Measurements from ENCODE around the gene LRCH1.

DNA sequence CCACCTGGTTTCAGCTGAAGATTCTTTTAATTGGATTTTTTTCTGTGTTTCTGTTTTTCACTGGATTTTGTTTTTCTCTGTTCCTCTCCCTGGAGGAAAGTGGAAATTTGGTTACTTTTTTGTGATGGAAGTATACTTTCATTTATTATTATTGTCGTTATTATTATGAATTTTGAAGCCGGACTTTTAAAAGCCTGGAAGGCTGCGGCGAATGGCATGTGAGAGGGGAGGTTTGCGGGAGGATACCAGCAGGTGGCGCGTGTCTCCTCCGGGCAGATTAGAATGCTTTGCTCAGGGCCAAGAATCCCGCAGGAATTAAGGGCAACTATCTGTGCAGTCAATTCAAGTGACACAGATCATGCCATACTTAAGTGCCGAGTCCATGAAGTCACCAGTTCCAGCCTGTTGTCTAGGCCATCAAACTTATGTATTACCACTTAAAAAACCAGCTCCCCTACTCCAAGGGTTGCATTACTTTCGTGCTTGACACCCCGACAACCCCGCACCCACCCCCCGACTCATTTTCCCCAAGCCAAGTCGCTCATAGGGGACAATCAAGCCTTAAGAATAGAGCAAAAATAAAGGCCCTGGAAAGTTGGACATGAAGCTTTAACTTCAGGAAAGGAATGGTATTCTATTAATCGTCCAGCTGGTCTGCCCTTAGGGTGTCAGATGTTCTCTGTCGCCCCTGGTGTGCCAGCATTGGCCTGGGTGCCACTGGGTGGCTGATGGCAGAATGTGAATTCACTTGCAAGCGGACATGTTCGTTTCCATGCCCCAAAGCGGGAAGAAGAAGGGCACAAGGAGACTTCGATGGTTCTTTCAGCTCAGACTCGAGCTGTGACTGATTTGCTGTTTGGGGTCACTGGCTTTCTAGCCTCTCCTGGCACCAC is 1.3 kb upstream of the LRCH1 start:
- TF ChIP-seq POLR2A (IDR thresholded peaks at IDR 0.05) = no peak
- TF ChIP-seq, protein P1, sequence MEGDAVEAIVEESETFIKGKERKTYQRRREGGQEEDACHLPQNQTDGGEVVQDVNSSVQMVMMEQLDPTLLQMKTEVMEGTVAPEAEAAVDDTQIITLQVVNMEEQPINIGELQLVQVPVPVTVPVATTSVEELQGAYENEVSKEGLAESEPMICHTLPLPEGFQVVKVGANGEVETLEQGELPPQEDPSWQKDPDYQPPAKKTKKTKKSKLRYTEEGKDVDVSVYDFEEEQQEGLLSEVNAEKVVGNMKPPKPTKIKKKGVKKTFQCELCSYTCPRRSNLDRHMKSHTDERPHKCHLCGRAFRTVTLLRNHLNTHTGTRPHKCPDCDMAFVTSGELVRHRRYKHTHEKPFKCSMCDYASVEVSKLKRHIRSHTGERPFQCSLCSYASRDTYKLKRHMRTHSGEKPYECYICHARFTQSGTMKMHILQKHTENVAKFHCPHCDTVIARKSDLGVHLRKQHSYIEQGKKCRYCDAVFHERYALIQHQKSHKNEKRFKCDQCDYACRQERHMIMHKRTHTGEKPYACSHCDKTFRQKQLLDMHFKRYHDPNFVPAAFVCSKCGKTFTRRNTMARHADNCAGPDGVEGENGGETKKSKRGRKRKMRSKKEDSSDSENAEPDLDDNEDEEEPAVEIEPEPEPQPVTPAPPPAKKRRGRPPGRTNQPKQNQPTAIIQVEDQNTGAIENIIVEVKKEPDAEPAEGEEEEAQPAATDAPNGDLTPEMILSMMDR (IDR thresholded peaks at IDR 0.05) = peak; percentile 83 to 91 (median 88)

All from transverse colon (tissue), 3 donors.